ENCODE measurements around the gene TNFAIP3. TPM values are rescaled to one million over a fixed set of nuclear protein-coding genes. Genes with fewer than 3 reads are reported as not detected.
A peak's percentile ranks its signal among the peaks of the same experiment; 100 is the strongest.

The TNFAIP3 gene
- total RNA-seq, 1 donor from 2014 or later = 3.6 TPM

- no peak for TF ChIP-seq CTCF (IDR thresholded peaks at IDR 0.05; ENCODE audit: unreplicated experiment)
- H3K36me3 Mint-ChIP-seq (ENCODE audit: insufficient read depth) = peaks cover 6% of the 10 kb centered on the region
- H3K4me1 Mint-ChIP-seq (ENCODE audit: low read depth) = peaks cover 13% of the 10 kb centered on the region
- H3K27me3 Mint-ChIP-seq = peaks cover 40% of the 10 kb centered on the region
- no peak for DNase-seq (ENCODE audit: low spot score, unreplicated experiment)
- no peaks in the 10 kb centered on the region for H3K9me3 Mint-ChIP-seq (ENCODE audit: low read depth)
- H3K27ac Mint-ChIP-seq = no peak overlapping the region
- H3K4me3 Mint-ChIP-seq (ENCODE audit: low read depth) = peak overlapping the region; percentile 23
Measured at GRCh38 chr6:137870308-137870644, 3.2 kb downstream of the TNFAIP3 start.

- no peak for TF ChIP-seq CTCF (IDR thresholded peaks at IDR 0.05; ENCODE audit: unreplicated experiment)
- H3K27ac Mint-ChIP-seq = no peak overlapping the region
- H3K27me3 Mint-ChIP-seq = peaks cover 35% of the 10 kb centered on the region
- DNase-seq (ENCODE audit: low spot score, unreplicated experiment) = no peak
- peaks cover 15% of the 10 kb centered on the region for H3K4me1 Mint-ChIP-seq (ENCODE audit: low read depth)
- H3K9me3 Mint-ChIP-seq (ENCODE audit: low read depth) = no peaks in the 10 kb centered on the region
- peaks cover 8% of the 10 kb centered on the region for H3K36me3 Mint-ChIP-seq (ENCODE audit: insufficient read depth)
- no peak overlapping the region for H3K4me3 Mint-ChIP-seq (ENCODE audit: low read depth)
Measured at GRCh38 chr6:137870744-137871247, 3.7 kb downstream of the TNFAIP3 start.

GRCh38 chr6:137871291-137871690 lies 4.2 kb downstream of the TNFAIP3 start:
- H3K27ac Mint-ChIP-seq = no peak overlapping the region
- no peak for TF ChIP-seq CTCF (IDR thresholded peaks at IDR 0.05; ENCODE audit: unreplicated experiment)

GRCh38 chr6:137871831-137872454 lies 4.9 kb downstream of the TNFAIP3 start:
- TF ChIP-seq CTCF (IDR thresholded peaks at IDR 0.05; ENCODE audit: unreplicated experiment) = no peak

More at GRCh38 chr6:137871291-137871690, 4.2 kb downstream of the TNFAIP3 start:
- Mint-ChIP-seq H3K4me1 (ENCODE audit: low read depth) (peaks cover 14% of the 10 kb centered on the region), H3K4me3 (ENCODE audit: low read depth) (no peak overlapping the region), H3K27me3 (peaks cover 30% of the 10 kb centered on the region), H3K9me3 (ENCODE audit: low read depth) (no peaks in the 10 kb centered on the region), H3K36me3 (ENCODE audit: insufficient read depth) (peaks cover 8% of the 10 kb centered on the region)
- DNase-seq (ENCODE audit: low spot score, unreplicated experiment) = no peak

GRCh38 chr6:137872581-137873115 lies 5.6 kb downstream of the TNFAIP3 start:
- peaks cover 29% of the 10 kb centered on the region for H3K27me3 Mint-ChIP-seq
- peaks cover 12% of the 10 kb centered on the region for H3K4me1 Mint-ChIP-seq (ENCODE audit: low read depth)
- DNase-seq (ENCODE audit: low spot score, unreplicated experiment) = no peak
- H3K27ac Mint-ChIP-seq = no peak overlapping the region
- H3K36me3 Mint-ChIP-seq (ENCODE audit: insufficient read depth) = peaks cover 9% of the 10 kb centered on the region
- H3K4me3 Mint-ChIP-seq (ENCODE audit: low read depth) = no peak overlapping the region
- H3K9me3 Mint-ChIP-seq (ENCODE audit: low read depth) = no peaks in the 10 kb centered on the region
- TF ChIP-seq CTCF (IDR thresholded peaks at IDR 0.05; ENCODE audit: unreplicated experiment) = no peak

More at GRCh38 chr6:137871831-137872454, 4.9 kb downstream of the TNFAIP3 start:
- peaks cover 8% of the 10 kb centered on the region for H3K36me3 Mint-ChIP-seq (ENCODE audit: insufficient read depth)
- H3K4me1 Mint-ChIP-seq (ENCODE audit: low read depth) = peaks cover 12% of the 10 kb centered on the region
- no peaks in the 10 kb centered on the region for H3K9me3 Mint-ChIP-seq (ENCODE audit: low read depth)
- H3K27me3 Mint-ChIP-seq = peaks cover 29% of the 10 kb centered on the region
- DNase-seq (ENCODE audit: low spot score, unreplicated experiment) = no peak
- H3K27ac Mint-ChIP-seq = no peak overlapping the region
- H3K4me3 Mint-ChIP-seq (ENCODE audit: low read depth) = no peak overlapping the region
